Body of pancreas (tissue), 4 donors: ENCODE results near the gene PTK7.

Source experiments
- POLR2A ChIP-seq, 3 donors: fragments of 450-650 bp; IDR thresholded peaks; one replicate each; pipeline ENCODE4 v1.6.1; 2016; ENCODE audit warnings: antibody characterized with exemption in 3 of 3, mild to moderate bottlenecking in 2 of 3
- TF ChIP-seq, protein P1 (sequence below), 7 experiments: fragments of 450-650 bp in 4 of 7; fragments of 200-600 bp in 3 of 7; sonication (generic) in 3 of 7; IDR thresholded peaks; one replicate each; pipeline ENCODE4 v1.5.1; 2016 to 2019; ENCODE audit warnings: antibody characterized with exemption in 7 of 7

DNA sequence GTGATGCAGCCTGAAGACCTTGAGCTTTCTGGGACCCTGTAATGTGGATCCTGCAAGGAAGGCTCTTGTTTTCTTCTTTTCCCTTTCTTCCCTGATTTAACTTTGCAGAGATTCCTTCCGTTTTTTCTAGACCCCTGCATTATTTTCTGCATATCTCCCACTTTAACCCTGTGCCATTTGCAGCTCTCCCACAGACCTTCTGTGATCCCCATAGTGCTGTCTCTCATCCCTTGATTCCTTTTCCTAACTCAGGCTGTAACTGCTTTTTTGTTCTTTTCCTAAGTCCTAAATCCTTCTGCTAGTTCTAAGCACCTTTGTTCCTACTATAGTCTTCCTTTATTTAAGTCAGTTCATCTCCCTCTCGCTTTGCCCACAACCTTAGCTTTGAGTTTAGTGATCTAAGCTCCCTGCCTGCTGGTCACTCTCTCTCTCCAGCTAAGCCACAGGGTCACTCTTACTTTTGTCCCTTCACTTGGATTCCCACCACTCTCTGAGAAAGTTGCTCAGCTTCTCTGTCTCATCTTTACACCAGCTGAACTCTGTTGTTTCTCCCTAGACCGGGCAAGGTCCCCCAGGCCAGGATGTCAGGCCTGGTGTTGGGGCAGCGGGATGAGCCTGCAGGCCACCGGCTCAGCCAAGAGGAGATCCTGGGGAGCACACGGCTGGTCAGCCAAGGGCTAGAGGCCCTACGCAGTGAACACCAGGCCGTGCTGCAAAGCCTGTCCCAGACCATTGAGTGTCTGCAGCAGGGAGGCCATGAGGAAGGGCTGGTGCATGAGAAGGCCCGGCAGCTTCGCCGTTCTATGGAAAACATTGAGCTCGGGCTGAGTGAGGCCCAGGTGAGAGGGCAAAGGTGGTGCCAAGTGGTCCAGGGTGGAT, 15.1 kb upstream of the PTK7 start:
- TF ChIP-seq, protein P1, sequence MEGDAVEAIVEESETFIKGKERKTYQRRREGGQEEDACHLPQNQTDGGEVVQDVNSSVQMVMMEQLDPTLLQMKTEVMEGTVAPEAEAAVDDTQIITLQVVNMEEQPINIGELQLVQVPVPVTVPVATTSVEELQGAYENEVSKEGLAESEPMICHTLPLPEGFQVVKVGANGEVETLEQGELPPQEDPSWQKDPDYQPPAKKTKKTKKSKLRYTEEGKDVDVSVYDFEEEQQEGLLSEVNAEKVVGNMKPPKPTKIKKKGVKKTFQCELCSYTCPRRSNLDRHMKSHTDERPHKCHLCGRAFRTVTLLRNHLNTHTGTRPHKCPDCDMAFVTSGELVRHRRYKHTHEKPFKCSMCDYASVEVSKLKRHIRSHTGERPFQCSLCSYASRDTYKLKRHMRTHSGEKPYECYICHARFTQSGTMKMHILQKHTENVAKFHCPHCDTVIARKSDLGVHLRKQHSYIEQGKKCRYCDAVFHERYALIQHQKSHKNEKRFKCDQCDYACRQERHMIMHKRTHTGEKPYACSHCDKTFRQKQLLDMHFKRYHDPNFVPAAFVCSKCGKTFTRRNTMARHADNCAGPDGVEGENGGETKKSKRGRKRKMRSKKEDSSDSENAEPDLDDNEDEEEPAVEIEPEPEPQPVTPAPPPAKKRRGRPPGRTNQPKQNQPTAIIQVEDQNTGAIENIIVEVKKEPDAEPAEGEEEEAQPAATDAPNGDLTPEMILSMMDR (IDR thresholded peaks at IDR 0.05) = no peak
- TF ChIP-seq POLR2A (IDR thresholded peaks at IDR 0.05) = no peak
